GM12801 (cell line): ENCODE data around the gene CMTM1.

Experiments used
- TF ChIP-seq, protein P1 (sequence below): IDR thresholded peaks from one replicate; pipeline ENCODE4 v1.5.1; 2011; ENCODE audit warnings: control low read depth; ENCODE audit not compliant: insufficient read length; ENCODE audit errors: extremely low read depth

The CMTM1 gene

GRCh38 chr16:66528294-66528693, 37.9 kb upstream of the CMTM1 start:
- TF ChIP-seq, protein P1, sequence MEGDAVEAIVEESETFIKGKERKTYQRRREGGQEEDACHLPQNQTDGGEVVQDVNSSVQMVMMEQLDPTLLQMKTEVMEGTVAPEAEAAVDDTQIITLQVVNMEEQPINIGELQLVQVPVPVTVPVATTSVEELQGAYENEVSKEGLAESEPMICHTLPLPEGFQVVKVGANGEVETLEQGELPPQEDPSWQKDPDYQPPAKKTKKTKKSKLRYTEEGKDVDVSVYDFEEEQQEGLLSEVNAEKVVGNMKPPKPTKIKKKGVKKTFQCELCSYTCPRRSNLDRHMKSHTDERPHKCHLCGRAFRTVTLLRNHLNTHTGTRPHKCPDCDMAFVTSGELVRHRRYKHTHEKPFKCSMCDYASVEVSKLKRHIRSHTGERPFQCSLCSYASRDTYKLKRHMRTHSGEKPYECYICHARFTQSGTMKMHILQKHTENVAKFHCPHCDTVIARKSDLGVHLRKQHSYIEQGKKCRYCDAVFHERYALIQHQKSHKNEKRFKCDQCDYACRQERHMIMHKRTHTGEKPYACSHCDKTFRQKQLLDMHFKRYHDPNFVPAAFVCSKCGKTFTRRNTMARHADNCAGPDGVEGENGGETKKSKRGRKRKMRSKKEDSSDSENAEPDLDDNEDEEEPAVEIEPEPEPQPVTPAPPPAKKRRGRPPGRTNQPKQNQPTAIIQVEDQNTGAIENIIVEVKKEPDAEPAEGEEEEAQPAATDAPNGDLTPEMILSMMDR: no peak

DNA sequence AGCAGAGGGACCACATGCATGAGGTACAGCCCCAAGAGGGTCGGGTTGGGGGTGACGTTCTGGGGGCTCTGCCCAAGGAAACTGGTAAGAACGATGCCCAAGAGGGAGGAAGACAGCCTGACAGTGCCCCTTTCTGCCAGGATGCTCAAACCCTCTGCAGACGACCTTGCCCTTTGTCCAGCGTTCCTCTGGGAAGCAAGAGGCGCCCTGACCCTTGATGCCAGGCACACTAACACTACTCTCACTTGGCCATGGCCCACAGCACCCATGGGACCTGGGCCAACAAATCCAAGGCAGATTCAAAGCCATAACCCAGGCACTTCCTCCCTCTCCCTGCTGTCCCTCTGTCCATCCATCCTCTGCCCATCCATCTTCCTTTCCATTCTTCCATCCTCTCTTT, 36.8 kb upstream of the CMTM1 start:
- TF ChIP-seq, protein P1: no peak

GRCh38 chr16:66534376-66534799, 31.9 kb upstream of the CMTM1 start:
- TF ChIP-seq, protein P1: no peak

DNA sequence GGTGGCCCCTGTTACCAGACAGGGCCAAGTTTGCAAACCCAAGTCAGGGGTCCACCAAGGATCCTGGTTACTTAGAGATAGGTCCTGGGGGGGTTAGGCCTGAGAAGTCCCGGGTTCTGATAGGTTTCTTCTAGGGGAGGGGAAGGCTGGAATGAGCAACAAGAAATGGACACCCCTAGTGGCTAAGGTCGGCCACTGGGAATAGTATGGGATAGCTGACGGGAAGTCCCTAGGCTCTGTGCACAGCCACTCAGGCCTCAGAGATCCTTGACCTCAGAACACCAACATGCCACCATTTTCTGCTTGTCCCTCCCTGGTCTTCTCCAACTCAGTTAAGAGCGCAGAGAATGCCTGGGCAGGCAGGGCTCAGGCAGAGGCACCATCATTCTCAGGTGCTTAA, 29.7 kb upstream of the CMTM1 start:
- TF ChIP-seq, protein P1: no peak

- TF ChIP-seq, protein P1: no peak
These were observed 29.0 kb upstream of the CMTM1 start for GRCh38 chr16:66537236-66537635.

DNA sequence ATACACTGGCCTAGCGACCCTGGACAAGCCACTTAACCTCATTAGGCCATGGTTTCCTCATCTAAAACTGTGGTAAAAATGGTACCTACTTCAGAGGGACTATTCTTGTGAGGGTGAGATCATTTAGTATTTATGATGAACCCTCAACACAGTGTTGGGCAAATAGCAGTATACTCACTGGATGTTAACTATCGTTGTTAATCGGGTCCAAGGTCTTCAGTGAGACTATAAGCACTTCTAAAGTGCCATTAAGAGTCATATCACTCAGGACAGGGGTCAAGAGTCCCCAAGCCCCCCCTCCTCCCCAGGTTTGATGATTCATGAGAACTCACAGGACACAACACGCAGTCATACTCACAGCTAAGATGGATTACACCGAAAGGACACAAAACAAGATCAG, 27.3 kb upstream of the CMTM1 start:
- TF ChIP-seq, protein P1: no peak

DNA sequence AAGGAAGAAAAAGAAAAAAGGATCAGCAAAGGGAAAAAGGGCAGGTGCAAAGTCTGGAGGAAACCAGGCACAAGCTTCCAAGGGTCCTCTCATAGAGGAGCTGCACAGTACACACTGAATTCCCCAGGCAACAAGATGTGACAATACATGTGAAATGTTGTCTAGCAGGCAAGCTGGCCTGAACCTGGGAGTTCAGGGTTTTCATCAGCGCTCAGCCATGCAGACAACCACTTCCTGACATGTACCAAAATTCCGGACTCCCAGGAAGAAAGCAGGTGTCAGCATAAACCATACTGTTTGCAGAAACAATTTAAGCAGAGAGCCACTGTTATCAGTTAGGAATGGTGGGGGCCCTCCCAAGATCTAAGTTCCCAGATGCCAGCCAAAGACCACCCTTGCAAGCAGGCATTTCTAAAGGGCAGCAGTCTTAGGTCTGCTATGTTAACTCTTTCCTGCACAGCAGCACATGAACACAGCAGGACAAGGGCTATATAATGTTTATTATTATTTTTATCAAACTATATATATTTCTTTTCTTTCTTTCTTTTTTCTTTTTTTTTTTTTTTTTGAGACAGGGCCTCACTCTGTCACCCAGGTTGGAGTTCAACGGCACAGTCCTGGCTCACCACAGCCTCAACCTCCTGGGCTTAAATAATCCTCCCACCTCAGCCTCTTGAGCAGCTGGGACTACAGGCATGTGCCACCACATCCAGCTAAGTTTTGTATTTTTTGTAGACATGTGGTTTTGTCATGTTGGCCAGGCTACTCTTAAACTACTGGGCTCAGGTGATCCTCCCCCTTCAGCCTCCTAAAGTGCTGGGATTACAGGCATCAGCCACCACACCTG, 26.4 kb upstream of the CMTM1 start:
- TF ChIP-seq, protein P1: no peak
